HG03175 (cell line): ENCODE measurements around the gene SYNJ1.
A peak's percentile ranks its signal among the peaks of the same experiment; 100 is the strongest.
"Not testable (repeated sequence)": the region's sequence is repeated elsewhere in the genome, so short reads cannot be mapped to it uniquely, and the experiment has no call there.

Source experiments
- ATAC-seq: cut with Tn5 transposase; IDR thresholded peaks from one replicate; pipeline ENCODE4 v1.9.1; 2021; ENCODE audit warnings: mild to moderate bottlenecking, moderate library complexity; ENCODE audit not compliant: unreplicated experiment

The SYNJ1 gene

GRCh38 chr21:32626621-32627196 lies 101.1 kb downstream of the SYNJ1 start:
- no peak for ATAC-seq

GRCh38 chr21:32618218-32618617 lies 109.6 kb downstream of the SYNJ1 start:
- ATAC-seq = not testable (repeated sequence)

GRCh38 chr21:32613436-32614043 lies 114.3 kb downstream of the SYNJ1 start:
- no peak for ATAC-seq

DNA sequence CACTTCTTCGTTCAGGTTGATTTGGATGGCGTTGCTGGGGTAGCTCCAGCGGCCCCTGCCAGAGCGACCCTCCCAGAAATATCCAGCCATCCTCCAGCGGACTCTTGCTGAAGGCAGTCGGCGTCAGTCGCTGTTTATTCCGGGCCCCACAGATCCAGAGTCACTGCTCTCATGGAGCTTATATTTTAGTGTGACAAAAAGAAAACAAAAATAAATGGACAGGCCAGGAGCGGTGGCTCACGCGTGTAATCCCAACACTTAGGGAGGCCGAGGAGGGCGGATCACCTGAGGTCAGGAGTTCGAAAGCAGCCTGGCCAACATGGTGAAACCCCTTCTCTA lies 114.8 kb downstream of the SYNJ1 start:
- ATAC-seq = peak; percentile 1

- ATAC-seq = peak; percentile 94
Measured at GRCh38 chr21:32612075-32612998, 115.5 kb downstream of the SYNJ1 start, which contains the start of gene CFAP298. TSS of gene CFAP298 (minus strand) at chr21:32612377. CDS start at chr21:32612243, 134 bp downstream.

DNA sequence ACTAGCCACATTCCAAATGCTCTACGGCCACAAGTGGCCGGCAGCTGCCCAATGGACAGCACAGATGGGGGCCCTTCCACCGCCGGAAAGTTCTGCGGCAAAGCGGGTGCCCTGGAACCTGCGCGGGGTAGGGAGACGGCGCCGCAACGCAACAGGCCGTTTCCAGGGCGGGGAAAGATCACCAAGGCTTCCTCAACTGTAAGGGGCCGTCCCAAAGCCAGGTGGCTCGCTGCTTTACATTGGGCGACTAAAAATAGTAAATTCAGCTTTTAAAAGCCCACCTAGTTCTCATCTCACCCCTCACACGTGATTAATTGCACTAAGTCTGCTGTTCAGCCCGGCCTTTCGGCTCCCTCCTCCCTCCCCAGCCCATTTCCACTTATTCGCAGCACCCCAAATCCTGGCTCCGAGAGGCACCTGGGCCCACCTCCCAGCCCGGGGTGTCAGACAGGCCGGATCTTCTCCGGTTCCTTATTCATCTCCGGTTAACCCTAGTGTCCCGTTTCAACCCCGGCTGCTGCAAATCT lies 116.3 kb downstream of the SYNJ1 start:
- ATAC-seq = peak; percentile 4

GRCh38 chr21:32610940-32611339 lies 116.9 kb downstream of the SYNJ1 start:
- ATAC-seq = not testable (repeated sequence)

DNA sequence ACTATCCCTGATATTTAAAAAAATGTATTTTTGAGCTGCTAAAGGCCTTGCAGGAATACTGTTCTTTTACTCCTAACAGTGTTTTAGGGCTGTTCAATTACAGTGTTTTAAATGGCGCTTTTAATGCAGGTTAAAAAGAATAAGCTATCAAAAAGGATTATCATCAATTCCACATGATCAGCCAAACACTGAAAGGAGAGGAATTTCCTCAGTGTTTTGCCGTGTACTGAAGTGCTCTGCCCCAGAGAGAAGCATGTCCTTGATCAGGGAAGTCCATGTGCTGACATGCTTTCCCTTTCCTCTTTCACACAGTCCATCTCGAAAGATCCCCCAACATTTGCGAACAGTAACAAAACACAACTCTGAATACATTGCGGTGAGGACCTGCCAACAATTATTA lies 119.0 kb downstream of the SYNJ1 start:
- ATAC-seq = no peak

GRCh38 chr21:32605469-32605868 lies 122.3 kb downstream of the SYNJ1 start:
- ATAC-seq = no peak

DNA sequence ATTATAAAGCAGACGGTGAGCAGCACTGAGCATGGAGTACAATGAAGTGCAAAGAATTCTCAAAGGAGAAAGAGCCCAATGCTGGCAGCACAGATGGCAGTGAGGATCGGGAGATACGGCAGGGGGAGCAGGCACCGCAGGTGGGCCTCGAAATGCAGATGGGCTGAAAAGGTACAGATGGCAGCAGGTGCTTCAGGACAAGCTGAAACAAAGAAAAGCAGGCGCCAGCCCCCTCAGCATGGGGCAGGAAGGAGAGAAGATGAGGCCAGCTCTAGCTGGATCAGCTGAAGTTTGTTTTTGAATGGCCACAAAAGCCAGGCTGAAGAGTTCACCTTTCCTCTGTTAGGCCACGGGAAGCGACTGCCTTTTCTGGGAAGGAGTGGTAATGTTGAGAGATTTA lies 123.3 kb downstream of the SYNJ1 start:
- ATAC-seq = no peak

DNA sequence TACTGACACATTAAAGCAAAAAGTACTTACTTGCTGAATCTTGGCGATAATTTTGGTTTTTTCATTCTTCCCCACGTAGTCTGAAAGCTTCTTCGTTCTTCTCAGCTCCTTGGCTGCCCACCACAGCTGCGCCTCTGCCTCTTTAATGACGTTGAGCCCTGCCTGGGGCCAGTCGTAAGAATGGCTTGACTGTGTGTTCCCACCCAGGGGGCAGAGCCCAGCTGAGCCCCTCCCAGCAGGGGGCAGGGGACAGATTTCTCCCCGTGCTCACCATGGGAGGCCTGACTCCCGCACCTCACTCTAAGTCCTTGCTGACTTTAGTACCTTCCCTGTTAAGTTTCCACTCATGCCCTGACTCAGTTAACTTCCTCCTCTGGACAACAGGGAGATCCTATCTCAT lies 124.7 kb downstream of the SYNJ1 start:
- no peak for ATAC-seq

DNA sequence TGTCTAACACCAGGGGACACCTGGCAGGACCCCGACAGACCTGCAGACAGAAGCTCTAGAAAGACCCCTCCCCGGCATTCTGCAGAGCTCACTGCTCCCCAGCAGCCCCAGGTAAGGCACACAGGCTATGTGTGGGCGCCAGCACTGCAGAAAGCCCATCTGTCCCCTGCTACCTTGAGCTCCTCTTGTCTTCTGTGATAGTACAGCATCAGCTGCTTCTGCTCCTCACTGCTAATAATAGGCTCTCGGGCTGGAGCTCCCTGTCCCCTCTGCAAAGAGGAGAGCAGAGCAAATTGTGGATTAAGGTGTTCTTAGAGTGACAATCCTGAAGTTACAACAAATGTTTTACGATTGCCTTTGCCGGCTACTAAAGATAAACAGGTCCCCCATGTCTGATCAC lies 125.7 kb downstream of the SYNJ1 start:
- ATAC-seq = no peak

GRCh38 chr21:32599526-32599925 lies 128.3 kb downstream of the SYNJ1 start:
- no peak for ATAC-seq

- ATAC-seq = no peak
Measured at GRCh38 chr21:32599091-32599490, 128.7 kb downstream of the SYNJ1 start.

GRCh38 chr21:32597205-32597604 lies 130.6 kb downstream of the SYNJ1 start:
- ATAC-seq = no peak

DNA sequence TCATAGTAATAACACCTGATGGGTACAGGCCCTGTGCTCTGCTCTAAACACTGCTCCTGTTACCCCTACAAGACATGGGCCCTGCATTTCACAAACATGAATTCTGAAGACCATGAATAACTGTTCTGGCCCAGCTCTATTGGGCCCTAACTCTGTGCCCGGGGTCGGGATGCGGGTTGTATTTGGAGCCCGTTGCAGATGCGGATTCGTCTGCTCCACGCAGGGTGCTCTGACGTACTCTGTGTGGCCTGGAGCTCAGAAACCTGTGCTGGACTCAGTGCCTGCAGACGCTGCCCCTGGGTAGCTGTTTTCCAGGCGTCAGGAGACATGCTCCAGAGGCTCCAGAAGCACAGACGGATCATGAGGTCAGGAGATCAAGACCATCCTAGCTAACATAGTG lies 132.4 kb downstream of the SYNJ1 start:
- ATAC-seq = no peak

GRCh38 chr21:32593690-32594089 lies 134.1 kb downstream of the SYNJ1 start:
- ATAC-seq = no peak

GRCh38 chr21:32592929-32593502 lies 134.8 kb downstream of the SYNJ1 start:
- no peak for ATAC-seq

DNA sequence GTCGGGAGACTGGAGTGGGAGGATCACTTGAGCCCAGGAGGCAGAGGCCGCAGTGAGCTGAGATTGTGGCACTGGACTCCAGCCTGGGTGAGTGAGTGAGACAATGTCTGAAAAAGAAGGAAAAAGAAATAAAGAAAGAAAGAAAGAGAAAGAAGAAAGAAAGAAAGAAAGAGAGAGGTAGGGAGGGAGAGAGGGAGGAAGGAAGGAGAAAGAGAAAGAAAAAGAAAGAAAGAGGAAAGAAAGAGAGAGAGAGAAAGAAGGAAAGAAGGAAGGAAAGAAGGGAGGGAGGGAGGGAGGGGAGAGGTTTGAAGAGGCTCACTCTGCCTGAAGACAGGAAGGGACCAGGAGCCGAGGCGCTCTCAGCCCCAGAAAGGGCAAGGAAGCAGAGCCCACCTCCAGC lies 137.7 kb downstream of the SYNJ1 start:
- ATAC-seq = no peak

DNA sequence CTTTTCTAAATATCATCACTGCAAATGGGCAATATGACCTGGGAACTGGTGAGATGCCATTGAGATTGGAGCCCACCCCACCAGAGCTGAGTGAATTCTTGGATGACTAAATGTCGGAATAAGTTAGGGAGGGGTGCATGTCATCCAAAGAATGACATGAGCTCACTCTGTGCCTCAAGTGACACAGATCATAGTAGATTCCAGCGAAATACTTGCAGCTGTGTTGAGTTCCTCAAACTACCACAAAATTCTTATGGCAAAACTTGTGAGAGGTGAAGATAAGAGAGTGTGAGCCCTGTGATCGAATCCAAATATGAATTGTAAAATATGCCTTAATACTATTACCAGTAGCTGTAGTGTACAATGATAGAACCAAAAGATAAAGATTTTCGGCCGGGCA lies 140.2 kb downstream of the SYNJ1 start:
- no peak for ATAC-seq

GRCh38 chr21:32587120-32587519 lies 140.7 kb downstream of the SYNJ1 start:
- no peak for ATAC-seq
